Parathyroid adenoma (tissue), 2 donors: Measurements from ENCODE around the gene TYK2.
"Not testable (repeated sequence)": the region's sequence is repeated elsewhere in the genome, so short reads cannot be mapped to it uniquely, and the experiment has no call there.

Source experiments
- H2AFZ ChIP-seq: fragments of 300-600 bp; sonication (generic); one replicate; pipeline ENCODE4 v1.7.0; 2017; ENCODE audit warnings: antibody characterized with exemption, mild to moderate bottlenecking
- H3K27ac ChIP-seq: fragments of 300-600 bp; sonication (generic); one replicate; pipeline ENCODE4 v1.7.0; 2017
- H3K27me3 ChIP-seq: fragments of 300-600 bp; sonication (generic); one replicate; pipeline ENCODE4 v1.7.0; 2017; ENCODE audit warnings: low read length; ENCODE audit not compliant: control insufficient read depth, insufficient read depth
- H3K36me3 ChIP-seq: fragments of 300-600 bp; sonication (generic); one replicate; pipeline ENCODE4 v1.7.0; 2017; ENCODE audit warnings: low read length; ENCODE audit not compliant: control insufficient read depth, insufficient read depth
- H3K4me1 ChIP-seq: fragments of 300-600 bp; sonication (generic); one replicate; pipeline ENCODE4 v1.7.0; 2017; ENCODE audit warnings: control low read depth
- H3K4me2 ChIP-seq: fragments of 300-600 bp; sonication (generic); one replicate; pipeline ENCODE4 v1.7.0; 2017; ENCODE audit warnings: low read length
- H3K4me3 ChIP-seq: fragments of 300-600 bp; sonication (generic); one replicate; pipeline ENCODE4 v1.7.0; 2017; ENCODE audit warnings: low read depth, low read length
- H3K79me2 ChIP-seq: fragments of 300-600 bp; sonication (generic); one replicate; pipeline ENCODE4 v1.7.0; 2017; ENCODE audit warnings: control low read depth
- H3K9ac ChIP-seq: fragments of 300-600 bp; sonication (generic); one replicate; pipeline ENCODE4 v1.7.0; 2017; ENCODE audit warnings: mild to moderate bottlenecking
- H3K9me3 ChIP-seq: fragments of 300-600 bp; sonication (generic); one replicate; pipeline ENCODE4 v1.7.0; 2017; ENCODE audit warnings: low read length; ENCODE audit not compliant: control insufficient read depth
- TF ChIP-seq, protein P1 (sequence below): fragments of 300-600 bp; sonication (generic); IDR thresholded peaks from one replicate; pipeline ENCODE4 v1.7.0; 2017; ENCODE audit warnings: antibody characterized with exemption, mild to moderate bottlenecking
- donor health status: primary hyperparathyroidism.

Gene TYK2

DNA sequence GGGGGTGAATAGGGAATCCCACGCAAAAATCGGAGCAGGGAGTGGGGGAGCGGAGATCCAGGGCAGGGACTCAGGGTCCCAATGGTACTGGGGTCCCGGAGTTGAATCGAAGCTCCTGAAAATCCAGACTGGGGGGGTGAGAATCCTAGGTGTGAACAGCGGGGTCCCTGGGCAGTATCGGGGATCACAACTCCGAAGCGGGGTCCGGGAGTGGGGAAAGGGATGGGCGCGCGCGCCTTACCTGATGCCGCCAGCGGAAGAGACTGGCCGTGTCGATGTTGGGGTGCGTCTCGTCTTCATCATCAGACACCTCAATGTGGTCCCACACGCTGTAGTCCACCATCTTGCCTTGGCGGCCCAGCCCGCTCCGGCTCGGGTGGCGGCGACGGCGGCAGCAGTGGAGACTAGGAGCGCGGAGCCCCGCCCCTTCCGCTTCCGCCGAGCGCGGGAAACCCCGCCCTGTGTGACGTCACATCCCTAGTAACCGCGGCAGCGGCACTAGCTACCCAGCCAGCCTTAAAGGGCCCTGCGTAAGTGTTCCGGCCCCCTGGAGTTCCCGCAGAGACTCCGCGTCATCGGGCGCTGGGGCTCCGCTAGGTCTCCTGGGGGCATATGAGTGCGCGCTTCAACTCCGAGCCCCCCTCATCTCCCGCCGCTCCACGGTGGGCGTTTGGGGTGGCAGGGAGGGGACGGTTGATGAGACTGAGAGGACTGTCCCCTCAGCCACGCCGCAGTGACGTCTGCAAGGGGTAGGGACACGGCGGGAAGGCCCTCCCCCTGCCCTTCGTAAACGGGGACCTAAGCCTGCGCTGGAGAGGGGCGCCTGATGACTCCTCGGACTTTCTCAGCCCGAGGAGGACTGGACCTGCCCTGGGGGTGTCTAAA, 23.0 kb upstream of the TYK2 start, which contains the start of gene CDC37:
TSS of gene CDC37 (minus strand) at position 406 of the 885 bp plus-strand sequence. CDS start at position 343, 63 bp downstream.
- Histone ChIP-seq H3K4me3 (peak within 1 kb of the TSS; percentile 99), H2AFZ (peak within 1 kb of the TSS; percentile 93), H3K9me3 (no peaks in the 10 kb centered on the region), H3K4me1 (peaks cover 5% of the 10 kb centered on the region), H3K4me2 (peak within 1 kb of the TSS; percentile 100), H3K27me3 (no peaks in the 10 kb centered on the region), H3K79me2 (peaks cover 16% of the 10 kb centered on the region), H3K9ac (peak within 1 kb of the TSS; percentile 78), H3K36me3 (no peaks in the 10 kb centered on the region), H3K27ac (peak within 1 kb of the TSS; percentile 65)
- TF ChIP-seq, protein P1, sequence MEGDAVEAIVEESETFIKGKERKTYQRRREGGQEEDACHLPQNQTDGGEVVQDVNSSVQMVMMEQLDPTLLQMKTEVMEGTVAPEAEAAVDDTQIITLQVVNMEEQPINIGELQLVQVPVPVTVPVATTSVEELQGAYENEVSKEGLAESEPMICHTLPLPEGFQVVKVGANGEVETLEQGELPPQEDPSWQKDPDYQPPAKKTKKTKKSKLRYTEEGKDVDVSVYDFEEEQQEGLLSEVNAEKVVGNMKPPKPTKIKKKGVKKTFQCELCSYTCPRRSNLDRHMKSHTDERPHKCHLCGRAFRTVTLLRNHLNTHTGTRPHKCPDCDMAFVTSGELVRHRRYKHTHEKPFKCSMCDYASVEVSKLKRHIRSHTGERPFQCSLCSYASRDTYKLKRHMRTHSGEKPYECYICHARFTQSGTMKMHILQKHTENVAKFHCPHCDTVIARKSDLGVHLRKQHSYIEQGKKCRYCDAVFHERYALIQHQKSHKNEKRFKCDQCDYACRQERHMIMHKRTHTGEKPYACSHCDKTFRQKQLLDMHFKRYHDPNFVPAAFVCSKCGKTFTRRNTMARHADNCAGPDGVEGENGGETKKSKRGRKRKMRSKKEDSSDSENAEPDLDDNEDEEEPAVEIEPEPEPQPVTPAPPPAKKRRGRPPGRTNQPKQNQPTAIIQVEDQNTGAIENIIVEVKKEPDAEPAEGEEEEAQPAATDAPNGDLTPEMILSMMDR = no peak

DNA sequence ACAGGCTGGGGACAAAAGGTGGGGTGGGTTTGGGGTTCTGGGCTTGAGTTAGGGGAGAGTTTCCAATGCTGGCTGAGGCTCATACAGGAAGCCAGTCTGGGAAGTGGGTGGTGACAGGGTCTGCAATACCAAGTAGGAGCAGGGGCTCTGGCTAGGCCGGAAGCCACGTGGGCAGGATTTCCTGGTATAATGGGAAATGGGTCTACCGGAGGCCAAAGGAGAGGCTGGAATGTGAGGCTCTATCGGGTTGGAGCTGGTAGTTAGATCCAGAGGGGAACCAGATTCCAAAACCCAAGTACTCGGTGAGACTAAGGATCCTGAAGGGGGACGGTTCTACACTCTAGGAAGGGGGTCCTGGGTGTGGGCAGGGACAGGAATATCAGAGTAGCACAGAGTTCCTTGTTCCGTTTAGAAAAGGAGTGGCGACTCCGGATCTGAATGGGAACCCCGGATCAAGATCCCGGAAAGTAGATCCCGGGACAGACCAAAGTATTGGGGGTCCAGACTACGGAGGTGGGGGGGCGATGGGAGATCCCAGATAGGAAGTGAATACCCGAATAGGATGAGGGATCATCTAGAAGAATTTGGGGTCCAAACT, 22.2 kb upstream of the TYK2 start:
- Histone ChIP-seq H3K4me3 (peak overlapping the region; percentile 99), H3K9me3 (no peaks in the 10 kb centered on the region), H3K36me3 (no peaks in the 10 kb centered on the region), H3K4me2 (peak overlapping the region; percentile 100), H3K79me2 (peaks cover 19% of the 10 kb centered on the region), H3K27ac (peak overlapping the region; percentile 65), H2AFZ (peak overlapping the region; percentile 93), H3K9ac (peak overlapping the region; percentile 78), H3K4me1 (peaks cover 5% of the 10 kb centered on the region), H3K27me3 (no peaks in the 10 kb centered on the region)
- TF ChIP-seq, protein P1 = no peak

DNA sequence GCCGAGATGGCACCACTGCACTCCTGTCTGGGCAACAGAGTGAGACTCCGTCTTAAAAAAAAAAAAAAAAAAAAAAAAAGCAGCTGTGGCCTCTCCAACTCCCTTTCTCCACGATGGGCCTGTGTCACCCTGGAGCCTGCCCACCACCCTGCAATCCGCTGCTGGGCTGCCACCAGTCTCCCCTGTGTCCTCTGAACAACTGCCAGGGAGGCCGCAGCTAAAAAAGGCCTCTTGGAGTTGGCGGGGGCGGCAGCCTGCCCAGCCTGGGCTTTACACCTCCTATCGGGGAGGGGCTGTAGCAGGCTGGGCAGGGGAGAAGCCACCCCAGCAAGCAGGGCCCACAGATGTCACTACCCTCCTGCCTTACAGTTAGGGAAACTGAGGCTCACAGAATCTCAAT, 19.5 kb upstream of the TYK2 start:
- H3K36me3 ChIP-seq = no peaks in the 10 kb centered on the region
- no peaks in the 10 kb centered on the region for H3K9me3 ChIP-seq
- peaks cover 19% of the 10 kb centered on the region for H3K79me2 ChIP-seq
- no peak overlapping the region for H2AFZ ChIP-seq
- H3K9ac ChIP-seq = no peak overlapping the region
- no peak overlapping the region for H3K4me3 ChIP-seq
- no peak overlapping the region for H3K4me2 ChIP-seq
- TF ChIP-seq, protein P1 = no peak
- no peak overlapping the region for H3K27ac ChIP-seq
- peaks cover 5% of the 10 kb centered on the region for H3K4me1 ChIP-seq
- H3K27me3 ChIP-seq = no peaks in the 10 kb centered on the region

DNA sequence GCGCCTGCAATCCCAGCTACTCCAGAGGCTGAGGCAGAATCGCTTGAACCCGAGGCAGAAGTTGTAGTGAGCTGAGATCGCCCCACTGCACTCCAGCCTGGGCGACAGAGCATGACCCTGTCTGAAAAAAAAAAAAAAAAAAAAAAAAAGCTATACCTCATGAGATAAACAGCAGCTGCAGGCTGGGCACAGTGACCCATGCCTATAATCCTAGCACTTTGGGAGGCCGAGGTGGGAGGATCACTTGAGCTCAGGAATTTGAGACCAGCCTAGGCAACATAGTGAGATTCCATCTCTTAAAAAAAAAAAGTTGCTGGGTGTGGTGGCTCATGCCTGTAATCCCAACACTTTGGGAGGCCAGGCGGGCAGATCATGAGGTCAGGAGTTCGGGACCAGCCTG, 19.0 kb upstream of the TYK2 start:
- not testable (repeated sequence) for H3K4me3 ChIP-seq, H3K27me3 ChIP-seq, H2AFZ ChIP-seq, H3K36me3 ChIP-seq, H3K4me1 ChIP-seq, H3K9ac ChIP-seq, H3K27ac ChIP-seq, H3K9me3 ChIP-seq, H3K4me2 ChIP-seq
- peaks cover 19% of the 10 kb centered on the region for H3K79me2 ChIP-seq

DNA sequence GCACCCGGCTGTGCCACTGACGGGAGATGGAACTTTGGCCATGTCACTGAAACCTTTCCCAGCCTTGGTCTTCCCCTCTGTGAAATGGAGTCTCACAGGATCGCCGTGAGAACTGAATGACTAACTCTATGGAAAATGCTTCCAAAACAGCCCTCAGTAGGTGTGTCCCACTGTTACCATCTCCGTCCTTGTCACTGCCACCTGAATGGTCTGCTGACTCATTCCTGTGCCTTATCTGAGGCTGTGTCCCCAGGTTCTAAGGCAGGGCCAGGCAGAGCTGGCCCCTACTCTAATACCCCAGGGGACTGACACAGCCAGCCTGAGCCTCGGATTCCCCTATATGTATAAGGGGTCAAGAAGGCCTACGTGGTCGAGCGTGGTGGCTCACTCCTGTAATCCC, 18.4 kb upstream of the TYK2 start:
- H3K79me2 ChIP-seq = peaks cover 19% of the 10 kb centered on the region
- H3K4me2 ChIP-seq = no peak overlapping the region
- H3K9ac ChIP-seq = no peak overlapping the region
- TF ChIP-seq, protein P1 = no peak
- no peak overlapping the region for H3K4me3 ChIP-seq
- H2AFZ ChIP-seq = no peak overlapping the region
- no peak overlapping the region for H3K27ac ChIP-seq
- peaks cover 5% of the 10 kb centered on the region for H3K4me1 ChIP-seq
- H3K36me3 ChIP-seq = no peaks in the 10 kb centered on the region
- H3K9me3 ChIP-seq = no peaks in the 10 kb centered on the region
- no peaks in the 10 kb centered on the region for H3K27me3 ChIP-seq
